SK-N-SH (cell line): Measurements from ENCODE around the gene RASL12.

Experiments
- FOSL2 ChIP-seq: IDR thresholded peaks from 2 replicates; pipeline ENCODE4 v1.4.0; 2012; ENCODE audit warnings: low read depth, mild to moderate bottlenecking, moderate library complexity, borderline replicate concordance
- MXI1 ChIP-seq: IDR thresholded peaks from 2 replicates; pipeline ENCODE4 v1.6.1; 2012; ENCODE audit warnings: mild to moderate bottlenecking, low read depth, low read length, improper control_type of control experiment
- ZBTB33 ChIP-seq: IDR thresholded peaks from 2 replicates; pipeline ENCODE4 v1.4.0; 2012; ENCODE audit warnings: low read depth, borderline replicate concordance
- TF ChIP-seq, protein P1 (sequence below): fragments of 200-600 bp; sonication (generic); IDR thresholded peaks from 2 replicates; pipeline ENCODE4 v1.6.1; 2017; ENCODE audit warnings: antibody characterized with exemption, mild to moderate bottlenecking, moderate library complexity

- TF ChIP-seq ZBTB33, result no peak
- no peak for TF ChIP-seq FOSL2
- no peak for TF ChIP-seq MXI1
- TF ChIP-seq, protein P1, sequence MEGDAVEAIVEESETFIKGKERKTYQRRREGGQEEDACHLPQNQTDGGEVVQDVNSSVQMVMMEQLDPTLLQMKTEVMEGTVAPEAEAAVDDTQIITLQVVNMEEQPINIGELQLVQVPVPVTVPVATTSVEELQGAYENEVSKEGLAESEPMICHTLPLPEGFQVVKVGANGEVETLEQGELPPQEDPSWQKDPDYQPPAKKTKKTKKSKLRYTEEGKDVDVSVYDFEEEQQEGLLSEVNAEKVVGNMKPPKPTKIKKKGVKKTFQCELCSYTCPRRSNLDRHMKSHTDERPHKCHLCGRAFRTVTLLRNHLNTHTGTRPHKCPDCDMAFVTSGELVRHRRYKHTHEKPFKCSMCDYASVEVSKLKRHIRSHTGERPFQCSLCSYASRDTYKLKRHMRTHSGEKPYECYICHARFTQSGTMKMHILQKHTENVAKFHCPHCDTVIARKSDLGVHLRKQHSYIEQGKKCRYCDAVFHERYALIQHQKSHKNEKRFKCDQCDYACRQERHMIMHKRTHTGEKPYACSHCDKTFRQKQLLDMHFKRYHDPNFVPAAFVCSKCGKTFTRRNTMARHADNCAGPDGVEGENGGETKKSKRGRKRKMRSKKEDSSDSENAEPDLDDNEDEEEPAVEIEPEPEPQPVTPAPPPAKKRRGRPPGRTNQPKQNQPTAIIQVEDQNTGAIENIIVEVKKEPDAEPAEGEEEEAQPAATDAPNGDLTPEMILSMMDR, result no peak
Observed at GRCh38 chr15:65062061-65062460, 5.7 kb downstream of the RASL12 start.
